PFSK-1 (cell line): Measurements from ENCODE around the gene INVS.

Source experiments
- POLR2AphosphoS5 ChIP-seq: IDR thresholded peaks from 2 replicates; pipeline ENCODE4 v1.6.1; 2012; ENCODE audit warnings: low read depth, mild to moderate bottlenecking, control low read depth, low read length, moderate library complexity
- REST ChIP-seq, 2 experiments: IDR thresholded peaks; 2 replicates each; pipeline versions ENCODE4 v1.6.1 to v1.8.0; 2011 to 2012; ENCODE audit warnings: low read depth in 2 of 2, low read length in 2 of 2, control low read depth in 1 of 2, inconsistent platforms in 1 of 2, mild to moderate bottlenecking in 1 of 2, moderate library complexity in 1 of 2; ENCODE audit not compliant: insufficient read depth in 1 of 2
- TAF1 ChIP-seq: IDR thresholded peaks from 2 replicates; pipeline ENCODE4 v1.6.1; 2012; ENCODE audit warnings: low read length, control low read depth, borderline replicate concordance; ENCODE audit not compliant: insufficient read depth

GRCh38 chr9:100208673-100209072 lies 109.6 kb downstream of the INVS start:
- TF ChIP-seq POLR2AphosphoS5 (no peak), REST (IDR thresholded peaks at IDR 0.05; ENCODE audit: insufficient read depth in 1 of 2, low read depth in 2 of 2, low read length in 2 of 2) (no peak), TAF1 (no peak)
